Loucy (cell line): ENCODE data around the gene ARHGAP6.

Experiments
- EZH2phosphoT487 ChIP-seq: fragments of 200-600 bp; IDR thresholded peaks from 2 replicates; pipeline ENCODE4 v1.6.1; 2018; ENCODE audit warnings: antibody characterized with exemption, mild to moderate bottlenecking, moderate library complexity, borderline replicate concordance
- TF ChIP-seq, protein P1 (sequence below): fragments of 200-600 bp; sonication (generic); conservative IDR thresholded peaks from 2 replicates; pipeline ENCODE4 v1.5.1; 2014; ENCODE audit warnings: mild to moderate bottlenecking, antibody characterized with exemption, low read length

DNA sequence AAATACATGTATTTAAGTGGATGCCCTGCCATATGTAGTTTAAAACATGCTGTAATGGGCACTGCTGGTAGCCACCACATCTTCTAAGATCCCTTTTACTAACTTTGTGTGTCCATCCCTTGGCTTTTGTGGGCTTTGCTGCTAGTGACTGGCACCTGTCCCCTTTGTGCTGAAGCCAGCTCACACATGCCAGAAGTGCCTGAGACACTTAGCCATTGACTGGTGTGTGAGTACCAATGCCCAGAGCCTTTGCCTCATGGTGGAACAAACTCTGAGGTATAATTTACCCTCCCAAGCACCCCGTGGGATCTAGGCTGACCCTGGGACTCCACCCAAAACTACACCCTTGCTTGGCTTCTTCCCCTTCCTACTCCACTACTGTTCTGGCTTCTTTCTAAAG, 33.0 kb downstream of the ARHGAP6 start:
- TF ChIP-seq, protein P1, sequence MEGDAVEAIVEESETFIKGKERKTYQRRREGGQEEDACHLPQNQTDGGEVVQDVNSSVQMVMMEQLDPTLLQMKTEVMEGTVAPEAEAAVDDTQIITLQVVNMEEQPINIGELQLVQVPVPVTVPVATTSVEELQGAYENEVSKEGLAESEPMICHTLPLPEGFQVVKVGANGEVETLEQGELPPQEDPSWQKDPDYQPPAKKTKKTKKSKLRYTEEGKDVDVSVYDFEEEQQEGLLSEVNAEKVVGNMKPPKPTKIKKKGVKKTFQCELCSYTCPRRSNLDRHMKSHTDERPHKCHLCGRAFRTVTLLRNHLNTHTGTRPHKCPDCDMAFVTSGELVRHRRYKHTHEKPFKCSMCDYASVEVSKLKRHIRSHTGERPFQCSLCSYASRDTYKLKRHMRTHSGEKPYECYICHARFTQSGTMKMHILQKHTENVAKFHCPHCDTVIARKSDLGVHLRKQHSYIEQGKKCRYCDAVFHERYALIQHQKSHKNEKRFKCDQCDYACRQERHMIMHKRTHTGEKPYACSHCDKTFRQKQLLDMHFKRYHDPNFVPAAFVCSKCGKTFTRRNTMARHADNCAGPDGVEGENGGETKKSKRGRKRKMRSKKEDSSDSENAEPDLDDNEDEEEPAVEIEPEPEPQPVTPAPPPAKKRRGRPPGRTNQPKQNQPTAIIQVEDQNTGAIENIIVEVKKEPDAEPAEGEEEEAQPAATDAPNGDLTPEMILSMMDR: no peak
- TF ChIP-seq EZH2phosphoT487: no peak
